Liver (tissue), 9 donors: ENCODE results near the gene VASN. TPM values are rescaled to one million over a fixed set of nuclear protein-coding genes. Genes with fewer than 3 reads are reported as not detected.

Experiments used
- DNase-seq: peaks from one replicate; pipeline ENCODE4 v3.0.0-alpha.2; 2017; ENCODE audit warnings: low spot score
- H3K27ac ChIP-seq, 2 donors: one replicate each; pipeline ENCODE4 v1.7.0; 2013; ENCODE audit warnings: inconsistent platforms in 2 of 2, low read length in 2 of 2, control low read depth in 1 of 2, low read depth in 1 of 2, mild to moderate bottlenecking in 1 of 2
- H3K27me3 ChIP-seq, 4 donors: one replicate each; pipeline versions ENCODE4 v1.6.1 to v1.7.0; 2013; ENCODE audit warnings: low read length in 3 of 4, inconsistent platforms in 1 of 4, mild to moderate bottlenecking in 1 of 4, moderate library complexity in 1 of 4; ENCODE audit not compliant: control insufficient read depth in 4 of 4, insufficient read depth in 4 of 4
- H3K36me3 ChIP-seq, 4 donors: one replicate each; pipeline versions ENCODE4 v1.6.1 to v1.7.0; 2013; ENCODE audit warnings: low read length in 3 of 4, mild to moderate bottlenecking in 3 of 4, low read depth in 1 of 4, moderate library complexity in 1 of 4; ENCODE audit not compliant: control insufficient read depth in 4 of 4, insufficient read depth in 3 of 4
- H3K4me1 ChIP-seq, 4 donors: one replicate each; pipeline versions ENCODE4 v1.6.1 to v1.7.0; 2013; ENCODE audit warnings: low read length in 3 of 4, mild to moderate bottlenecking in 3 of 4, moderate library complexity in 1 of 4; ENCODE audit not compliant: control insufficient read depth in 4 of 4, insufficient read depth in 4 of 4
- H3K4me3 ChIP-seq, 3 donors: one replicate each; pipeline versions ENCODE4 v1.6.1 to v1.7.0; 2013; ENCODE audit warnings: low read length in 3 of 3, control low read depth in 1 of 3, low read depth in 1 of 3, mild to moderate bottlenecking in 1 of 3
- H3K9ac ChIP-seq, 2 donors: one replicate each; pipeline ENCODE4 v1.7.0; 2013; ENCODE audit warnings: low read length in 2 of 2, mild to moderate bottlenecking in 2 of 2, moderate library complexity in 2 of 2, control low read depth in 1 of 2, low read depth in 1 of 2
- H3K9me3 ChIP-seq, 4 donors: one replicate each; pipeline versions ENCODE4 v1.6.1 to v1.7.0; 2013; ENCODE audit warnings: low read length in 3 of 4; ENCODE audit not compliant: control insufficient read depth in 4 of 4
- ATF3 ChIP-seq: IDR thresholded peaks from 2 replicates; pipeline ENCODE4 v1.6.1; 2016; ENCODE audit warnings: antibody characterized with exemption
- CTCF ChIP-seq: fragments of 150-350 bp; IDR thresholded peaks from 2 replicates; pipeline ENCODE4 v1.5.1; 2017; ENCODE audit warnings: improper control_type of control experiment, low read depth, low read length; ENCODE audit not compliant: missing input control
- EGR1 ChIP-seq, 2 donors: IDR thresholded peaks; 2 replicates each; pipeline ENCODE4 v1.6.1; 2016 to 2018; ENCODE audit warnings: antibody characterized with exemption in 2 of 2, low read depth in 2 of 2
- FOXA1 ChIP-seq: IDR thresholded peaks from 2 replicates; pipeline ENCODE4 v1.6.1; 2016; ENCODE audit warnings: antibody characterized with exemption
- FOXA2 ChIP-seq: IDR thresholded peaks from 2 replicates; pipeline ENCODE4 v1.6.1; 2016; ENCODE audit warnings: antibody characterized with exemption
- GABPA ChIP-seq, 2 donors: IDR thresholded peaks in 1 of 2; conservative IDR thresholded peaks in 1 of 2; 2 replicates each; pipeline ENCODE4 v1.6.1; 2016; ENCODE audit warnings: antibody characterized with exemption in 2 of 2, mild to moderate bottlenecking in 1 of 2, moderate library complexity in 1 of 2
- HNF4A ChIP-seq, 2 donors: conservative IDR thresholded peaks; 2 replicates each; pipeline ENCODE4 v1.6.1; 2016; ENCODE audit warnings: antibody characterized with exemption in 2 of 2, mild to moderate bottlenecking in 2 of 2
- HNF4G ChIP-seq: IDR thresholded peaks from 2 replicates; pipeline ENCODE4 v1.6.1; 2016; ENCODE audit warnings: antibody characterized with exemption
- JUND ChIP-seq, 2 donors: IDR thresholded peaks; 2 replicates each; pipeline ENCODE4 v1.6.1; 2016; ENCODE audit warnings: antibody characterized with exemption in 2 of 2
- MAX ChIP-seq: IDR thresholded peaks from 2 replicates; pipeline ENCODE4 v1.6.1; 2016; ENCODE audit warnings: antibody characterized with exemption
- NR2F2 ChIP-seq: IDR thresholded peaks from 2 replicates; pipeline ENCODE4 v1.6.1; 2016; ENCODE audit warnings: antibody characterized with exemption
- RAD21 ChIP-seq, 2 donors: IDR thresholded peaks; 2 replicates each; pipeline ENCODE4 v1.6.1; 2016; ENCODE audit warnings: antibody characterized with exemption in 2 of 2, mild to moderate bottlenecking in 2 of 2
- REST ChIP-seq: IDR thresholded peaks from 2 replicates; pipeline ENCODE4 v1.6.1; 2016; ENCODE audit warnings: antibody characterized with exemption, mild to moderate bottlenecking
- RXRA ChIP-seq, 2 donors: IDR thresholded peaks; 2 replicates each; pipeline ENCODE4 v1.6.1; 2017 to 2018; ENCODE audit warnings: antibody characterized with exemption in 2 of 2, mild to moderate bottlenecking in 1 of 2
- SP1 ChIP-seq: IDR thresholded peaks from 2 replicates; pipeline ENCODE4 v1.6.1; 2018; ENCODE audit warnings: antibody characterized with exemption, mild to moderate bottlenecking
- TAF1 ChIP-seq: conservative IDR thresholded peaks from 2 replicates; pipeline ENCODE4 v1.6.1; 2016; ENCODE audit warnings: antibody characterized with exemption, mild to moderate bottlenecking
- YY1 ChIP-seq: IDR thresholded peaks from 2 replicates; pipeline ENCODE4 v1.6.1; 2016; ENCODE audit warnings: antibody characterized with exemption, mild to moderate bottlenecking
- ZBTB33 ChIP-seq: IDR thresholded peaks from 2 replicates; pipeline ENCODE4 v1.6.1; 2016; ENCODE audit warnings: antibody characterized with exemption
- WGBS: extraction: QIAGEN DNeasy Blood & Tissue Kit; methylation state at CpG from one replicate; pipeline ENCODE4 v1.1.7; 2013; 5-methylcytosine and 5-hydroxymethylcytosine counted together
- polyA plus RNA-seq, 2 donors: library from polyadenylated mRNA; stranded (reverse) in 1 of 2; unstranded in 1 of 2; fragments of 200-250 nt in 1 of 2; fragments of >200 nt in 1 of 2; fragmentation: Nextera tagmentation in 1 of 2; extraction: Ambion mirVana in 1 of 2; gene quantifications; one replicate each; pipeline versions ENCODE4 v1.2.1 to v1.2.3, GENCODE V29; 2013 to 2015
- total RNA-seq, 2 donors: library from RNA; depleted of rRNA; stranded (reverse); fragments of >200 nt; gene quantifications; one replicate each; pipeline ENCODE4 v1.2.3, GENCODE V29; 2014
- donor health status: healthy.
- donor health status: healthy.
- donor health status: healthy.
- donor health status: healthy.
- donor health status: healthy.

The VASN gene
- total and polyA plus RNA-seq, 4 donors: 6.2 to 26.9 (median 21.2) TPM

GRCh38 chr16:4375717-4376116, 4.1 kb downstream of the VASN start:
- 64% methylated on average over 15 of the region's 15 CpGs for WGBS
- no peak for DNase-seq
- Histone ChIP-seq H3K4me3 (peak overlapping the region in 1 of 3 donors; percentile 19), H3K36me3 (peaks cover 0 to 2% (median 0%) of the 10 kb centered on the region in 4 donors), H3K27me3 (no peaks in the 10 kb centered on the region), H3K9me3 (no peaks in the 10 kb centered on the region), H3K4me1 (peaks cover 22 to 83% (median 62%) of the 10 kb centered on the region in 4 donors), H3K9ac (peak overlapping the region; percentile 48 to 70), H3K27ac (peak overlapping the region; percentile 87 to 95)
- peak; percentile 11 for TF ChIP-seq REST
- no peak for TF ChIP-seq NR2F2

- DNase-seq: no peak
- H3K27ac ChIP-seq: peak overlapping the region; percentile 87 to 95
- peak overlapping the region; percentile 48 to 70 for H3K9ac ChIP-seq
- WGBS: 34% methylated on average over 31 of the region's 31 CpGs
- H3K4me1 ChIP-seq: peaks cover 22 to 81% (median 59%) of the 10 kb centered on the region in 4 donors
- H3K36me3 ChIP-seq: peaks cover 0 to 5% (median 2%) of the 10 kb centered on the region in 4 donors
- TF ChIP-seq NR2F2 (peak; percentile 78), FOXA2 (no peak), GABPA (IDR thresholded peaks at IDR 0.05 in 1 of 2, conservative IDR thresholded peaks at IDR 0.05 in 1 of 2) (no peak), SP1 (peak; percentile 50), FOXA1 (no peak), ATF3 (no peak), RXRA (IDR thresholded peaks at IDR 0.05) (peak in 1 of 2 donors; percentile 56), CTCF (no peak), REST (no peak), RAD21 (IDR thresholded peaks at IDR 0.05) (peak in 1 of 2 donors; percentile 27), EGR1 (IDR thresholded peaks at IDR 0.05; ENCODE audit: low read depth in 2 of 2) (no peak), YY1 (no peak), HNF4A (conservative IDR thresholded peaks at IDR 0.05) (peak; percentile 64), MAX (no peak), TAF1 (no peak), HNF4G (no peak), ZBTB33 (no peak), JUND (IDR thresholded peaks at IDR 0.05) (no peak)
- peak overlapping the region in 1 of 3 donors; percentile 19 for H3K4me3 ChIP-seq
- H3K9me3 ChIP-seq: no peaks in the 10 kb centered on the region
- H3K27me3 ChIP-seq: no peaks in the 10 kb centered on the region
Measured at GRCh38 chr16:4376126-4376892, 4.7 kb downstream of the VASN start.
